OCI-LY3 (cell line): ENCODE data around the gene NINJ1.

Experiments
- H2AFZ ChIP-seq: fragments of 200-600, 300-600 bp; shearing (Covaris generic); 2 replicates; pipeline ENCODE4 v1.6.0; 2014; ENCODE audit warnings: antibody characterized with exemption, low read depth, low read length
- H3K27ac ChIP-seq: fragments of 200-600, 300-600 bp; sonication (generic); 2 replicates; pipeline ENCODE4 v1.5.1; 2014; ENCODE audit warnings: mild to moderate bottlenecking, low read length, moderate library complexity, mixed read lengths
- H3K27me3 ChIP-seq: fragments of 200-600, 300-600 bp; sonication (generic); 2 replicates; pipeline ENCODE4 v1.6.1; 2014; ENCODE audit warnings: low read depth, low read length, mixed read lengths
- H3K36me3 ChIP-seq: fragments of 200-600, 300-600 bp; sonication (generic); replicated peaks from 2 replicates; pipeline ENCODE3; 2014; ENCODE audit warnings: low read depth, low read length, mixed read lengths
- H3K4me1 ChIP-seq: fragments of 300-600, 200-600 bp; sonication (generic); 2 replicates; pipeline ENCODE4 v1.6.1; 2014; ENCODE audit warnings: low read length, mixed read lengths
- H3K4me2 ChIP-seq: fragments of 200-600, 300-600 bp; sonication (generic); 2 replicates; pipeline ENCODE4 v1.6.1; 2014; ENCODE audit warnings: low read length, mixed read lengths
- H3K4me3 ChIP-seq: fragments of 300-600, 200-600 bp; sonication (generic); 2 replicates; pipeline ENCODE4 v1.5.1; 2014; ENCODE audit warnings: antibody characterized with exemption, mild to moderate bottlenecking, low read length, moderate library complexity
- H3K79me2 ChIP-seq: fragments of 300-600, 200-600 bp; shearing (Covaris generic); 2 replicates; pipeline ENCODE4 v1.6.1; 2014; ENCODE audit warnings: mild to moderate bottlenecking, low read length, mixed read lengths
- H3K9ac ChIP-seq: fragments of 300-600, 200-600 bp; shearing (Covaris generic); 2 replicates; pipeline ENCODE4 v1.6.0; 2014; ENCODE audit warnings: mild to moderate bottlenecking, low read length, moderate library complexity
- H3K9me3 ChIP-seq: fragments of 200-600, 300-600 bp; shearing (Covaris generic); 2 replicates; pipeline ENCODE4 v1.6.1; 2014; ENCODE audit warnings: low read length, mixed read lengths; ENCODE audit not compliant: insufficient read depth
- H4K20me1 ChIP-seq: fragments of 200-600, 300-600 bp; sonication (generic); 2 replicates; pipeline ENCODE4 v1.6.1; 2016; ENCODE audit warnings: low read length, mixed read lengths; ENCODE audit not compliant: insufficient read depth
- EZH2phosphoT487 ChIP-seq: fragments of 200-600 bp; shearing (Covaris generic); IDR thresholded peaks from 2 replicates; pipeline ENCODE4 v1.6.1; 2018; ENCODE audit warnings: antibody characterized with exemption, mixed run types, low read depth
- TF ChIP-seq, protein P1 (sequence below): fragments of 200-600, 300-600 bp; sonication (generic); IDR thresholded peaks from 2 replicates; pipeline ENCODE4 v1.5.1; 2014; ENCODE audit warnings: antibody characterized with exemption, low read length, low read depth

The NINJ1 gene

DNA sequence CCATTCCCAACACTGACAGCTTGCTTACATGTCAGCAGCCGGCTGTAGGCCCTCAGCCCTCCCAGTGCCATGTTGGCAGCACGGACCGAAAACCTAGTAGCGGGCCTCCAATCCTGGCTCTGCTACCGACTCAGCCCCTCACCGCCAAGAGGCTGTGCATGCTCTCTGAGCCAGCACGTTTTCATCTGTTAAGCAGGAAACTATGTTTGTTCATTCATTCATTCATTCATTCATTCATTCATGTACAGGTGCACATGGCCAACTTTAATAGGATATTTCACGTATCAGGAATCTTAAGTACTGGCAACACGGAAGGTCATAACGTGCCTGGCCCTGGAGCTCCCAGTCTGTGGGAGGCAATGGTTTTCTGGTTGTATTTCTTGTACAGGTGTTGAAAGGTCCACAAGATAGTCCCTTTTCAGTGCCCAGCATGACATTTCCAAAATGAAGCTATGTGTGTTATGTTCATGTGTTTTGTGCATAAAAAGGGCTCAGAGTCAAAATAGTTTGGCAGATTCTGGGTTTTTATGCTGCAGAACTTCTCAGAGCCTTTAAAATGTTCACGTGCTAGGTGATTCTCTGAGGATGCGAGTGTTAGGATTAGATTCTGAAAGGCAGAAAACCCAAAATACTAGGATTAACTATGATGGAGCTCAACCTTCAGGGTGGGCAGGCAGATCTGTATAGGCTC lies 57.8 kb downstream of the NINJ1 start:
- Histone ChIP-seq H3K9ac (no peak overlapping the region), H3K4me1 (no peaks in the 10 kb centered on the region), H3K79me2 (no peaks in the 10 kb centered on the region), H4K20me1 (no peaks in the 10 kb centered on the region), H2AFZ (no peak overlapping the region), H3K27me3 (no peaks in the 10 kb centered on the region), H3K36me3 (no peaks in the 10 kb centered on the region), H3K27ac (no peak overlapping the region), H3K4me3 (no peak overlapping the region), H3K9me3 (no peaks in the 10 kb centered on the region), H3K4me2 (no peak overlapping the region)
- TF ChIP-seq EZH2phosphoT487: no peak
- TF ChIP-seq, protein P1, sequence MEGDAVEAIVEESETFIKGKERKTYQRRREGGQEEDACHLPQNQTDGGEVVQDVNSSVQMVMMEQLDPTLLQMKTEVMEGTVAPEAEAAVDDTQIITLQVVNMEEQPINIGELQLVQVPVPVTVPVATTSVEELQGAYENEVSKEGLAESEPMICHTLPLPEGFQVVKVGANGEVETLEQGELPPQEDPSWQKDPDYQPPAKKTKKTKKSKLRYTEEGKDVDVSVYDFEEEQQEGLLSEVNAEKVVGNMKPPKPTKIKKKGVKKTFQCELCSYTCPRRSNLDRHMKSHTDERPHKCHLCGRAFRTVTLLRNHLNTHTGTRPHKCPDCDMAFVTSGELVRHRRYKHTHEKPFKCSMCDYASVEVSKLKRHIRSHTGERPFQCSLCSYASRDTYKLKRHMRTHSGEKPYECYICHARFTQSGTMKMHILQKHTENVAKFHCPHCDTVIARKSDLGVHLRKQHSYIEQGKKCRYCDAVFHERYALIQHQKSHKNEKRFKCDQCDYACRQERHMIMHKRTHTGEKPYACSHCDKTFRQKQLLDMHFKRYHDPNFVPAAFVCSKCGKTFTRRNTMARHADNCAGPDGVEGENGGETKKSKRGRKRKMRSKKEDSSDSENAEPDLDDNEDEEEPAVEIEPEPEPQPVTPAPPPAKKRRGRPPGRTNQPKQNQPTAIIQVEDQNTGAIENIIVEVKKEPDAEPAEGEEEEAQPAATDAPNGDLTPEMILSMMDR: no peak

DNA sequence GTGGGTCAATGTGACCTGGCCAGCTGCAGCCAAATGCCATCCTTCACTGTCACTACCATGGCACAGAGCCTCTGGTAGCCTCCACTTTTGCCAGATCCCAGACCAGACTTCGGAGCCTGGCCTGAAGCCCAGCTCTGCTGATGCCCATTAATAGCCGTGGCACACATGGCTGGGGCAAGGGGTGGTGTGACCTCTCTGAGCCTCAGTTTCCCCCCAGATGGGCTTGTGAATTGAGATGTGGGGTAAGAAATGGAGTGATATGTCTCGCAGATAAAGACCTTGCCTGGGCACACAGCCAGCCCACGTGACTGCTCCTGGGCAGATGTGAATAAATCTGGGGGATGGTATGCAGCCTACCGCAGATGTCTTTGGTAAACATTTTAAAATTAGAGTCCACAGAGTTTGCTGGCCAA lies 61.7 kb downstream of the NINJ1 start:
- no peaks in the 10 kb centered on the region for H3K79me2 ChIP-seq
- no peak overlapping the region for H3K27ac ChIP-seq
- H3K27me3 ChIP-seq: no peaks in the 10 kb centered on the region
- no peak overlapping the region for H3K4me3 ChIP-seq
- no peaks in the 10 kb centered on the region for H4K20me1 ChIP-seq
- no peaks in the 10 kb centered on the region for H3K4me1 ChIP-seq
- H3K9me3 ChIP-seq: no peaks in the 10 kb centered on the region
- no peak overlapping the region for H2AFZ ChIP-seq
- H3K9ac ChIP-seq: no peak overlapping the region
- TF ChIP-seq EZH2phosphoT487: no peak
- TF ChIP-seq, protein P1: no peak
- no peak overlapping the region for H3K4me2 ChIP-seq
- no peaks in the 10 kb centered on the region for H3K36me3 ChIP-seq
